SK-N-SH (cell line): ENCODE data around the gene NT5C. TPM values are rescaled to one million over a fixed set of nuclear protein-coding genes. Genes with fewer than 3 reads are reported as not detected.

Experiments
- CTCF ChIA-PET: fragments of 300-600, 350-600 bp; formaldehyde crosslinking; extraction: SDS; loops from one replicate; lab custom pipeline; 2021; lab: Yijun Ruan, JAX
- POLR2A ChIA-PET: fragments of 350-600 bp; sonication (Branson Sonifier 250); formaldehyde crosslinking; extraction: SDS; loops from one replicate; lab custom pipeline; 2020; ENCODE audit warnings: antibody characterized with exemption, inconsistent platforms; lab: Yijun Ruan, JAX
- DNase-seq: peaks from one replicate; pipeline ENCODE4 v3.0.0; 2012
- H2AFZ ChIP-seq: fragments of 200-600 bp; sonication (generic); 2 replicates; pipeline ENCODE4 v1.8.1; 2016; ENCODE audit warnings: antibody characterized with exemption, mild to moderate bottlenecking, low read depth
- H3F3A ChIP-seq: fragments of 200-600 bp; sonication (generic); replicated peaks from 2 replicates; pipeline ENCODE3; 2016; ENCODE audit warnings: antibody characterized with exemption, mild to moderate bottlenecking; ENCODE audit not compliant: insufficient read depth
- H3K27ac ChIP-seq, 2 experiments: fragments of 200-500 bp in 1 of 2; fragments of 200-600 bp in 1 of 2; sonication (Bioruptor generic) in 1 of 2; sonication (generic), shearing (Covaris generic) in 1 of 2; 2 replicates each; pipeline versions ENCODE4 v1.5.1 to v1.6.1; 2014 to 2016; ENCODE audit warnings: low read depth in 2 of 2, inconsistent platforms in 1 of 2, low read length in 1 of 2, mild to moderate bottlenecking in 1 of 2, mixed read lengths in 1 of 2
- H3K27me3 ChIP-seq: fragments of 200-600 bp; sonication (generic), shearing (Covaris generic); 2 replicates; pipeline ENCODE4 v1.6.1; 2016; ENCODE audit warnings: mixed run types; ENCODE audit not compliant: insufficient read depth
- H3K36me3 ChIP-seq, 2 experiments: fragments of 200-500 bp in 1 of 2; fragments of 200-600 bp in 1 of 2; sonication (Bioruptor generic) in 1 of 2; sonication (generic) in 1 of 2; replicated peaks in 1 of 2; 2 replicates each; pipeline versions ENCODE3 to v1.5.1; 2014 to 2016; ENCODE audit warnings: low read length in 1 of 2, mild to moderate bottlenecking in 1 of 2; ENCODE audit not compliant: insufficient read depth in 2 of 2, control insufficient read depth in 1 of 2
- H3K4me1 ChIP-seq, 2 experiments: fragments of 200-500 bp in 1 of 2; fragments of 200-600 bp in 1 of 2; sonication (Bioruptor generic) in 1 of 2; sonication (generic), shearing (Covaris generic) in 1 of 2; 2 replicates each; pipeline versions ENCODE4 v1.5.1 to v1.6.1; 2014 to 2016; ENCODE audit warnings: low read depth in 1 of 2, low read length in 1 of 2, mixed run types in 1 of 2; ENCODE audit not compliant: insufficient read depth in 2 of 2, control insufficient read depth in 1 of 2
- H3K4me2 ChIP-seq: fragments of 200-600 bp; sonication (generic), shearing (Covaris generic); 2 replicates; pipeline ENCODE4 v1.6.1; 2017; ENCODE audit warnings: mixed run types
- H3K4me3 ChIP-seq, 2 experiments: fragments of 200-500 bp in 1 of 2; fragments of 200-600 bp in 1 of 2; sonication (Bioruptor generic) in 1 of 2; sonication (generic), shearing (Covaris generic) in 1 of 2; 2 replicates each; pipeline versions ENCODE4 v1.5.1 to v1.8.1; 2014 to 2016; ENCODE audit warnings: low read depth in 2 of 2, inconsistent platforms in 1 of 2, low read length in 1 of 2, mild to moderate bottlenecking in 1 of 2, mixed read lengths in 1 of 2, moderate library complexity in 1 of 2
- H3K79me2 ChIP-seq: fragments of 200-600 bp; sonication (generic); 2 replicates; pipeline ENCODE4 v1.8.1; 2017; ENCODE audit warnings: mild to moderate bottlenecking; ENCODE audit not compliant: insufficient read depth
- H3K9ac ChIP-seq: fragments of 200-600 bp; sonication (generic); 2 replicates; pipeline ENCODE4 v1.6.1; 2017; ENCODE audit warnings: mixed run types
- H3K9me2 ChIP-seq: fragments of 200-600 bp; sonication (generic); 2 replicates; pipeline ENCODE4 v1.6.1; 2017; ENCODE audit warnings: mixed run types
- H3K9me3 ChIP-seq: fragments of 200-600 bp; sonication (generic); 2 replicates; pipeline ENCODE4 v1.6.1; 2017; ENCODE audit warnings: mixed run types, mild to moderate bottlenecking, moderate library complexity
- H4K20me1 ChIP-seq: fragments of 200-600 bp; sonication (generic); 2 replicates; pipeline ENCODE4 v1.6.1; 2017; ENCODE audit warnings: mild to moderate bottlenecking, mixed run types; ENCODE audit not compliant: insufficient read depth
- ELF1 ChIP-seq: IDR thresholded peaks from 2 replicates; pipeline ENCODE4 v1.4.0; 2012
- EP300 ChIP-seq, 2 experiments: IDR thresholded peaks; 2 replicates each; pipeline versions ENCODE4 v1.4.0 to v1.6.1; 2012; ENCODE audit warnings: borderline replicate concordance in 1 of 2, low read depth in 1 of 2, low read length in 1 of 2
- EZH2phosphoT487 ChIP-seq: fragments of 200-600 bp; sonication (generic); IDR thresholded peaks from 2 replicates; pipeline ENCODE4 v1.6.1; 2017; ENCODE audit warnings: low read depth, mixed run types, mild to moderate bottlenecking, antibody characterized with exemption, moderate library complexity, borderline replicate concordance
- GATA2 ChIP-seq: sonication (generic); formaldehyde crosslinking; IDR thresholded peaks from 2 replicates; pipeline ENCODE4 v1.5.0; 2020; ENCODE audit warnings: mild to moderate bottlenecking, missing genetic modification reagents
- MXI1 ChIP-seq: IDR thresholded peaks from 2 replicates; pipeline ENCODE4 v1.6.1; 2012; ENCODE audit warnings: mild to moderate bottlenecking, low read depth, low read length, improper control_type of control experiment
- NRF1 ChIP-seq: IDR thresholded peaks from 2 replicates; pipeline ENCODE4 v1.6.1; 2012; ENCODE audit warnings: low read depth, mild to moderate bottlenecking, low read length
- PBX3 ChIP-seq: IDR thresholded peaks from 2 replicates; pipeline ENCODE4; 2012
- RCOR1 ChIP-seq: fragments of 150-350 bp; IDR thresholded peaks from 2 replicates; pipeline ENCODE4 v1.6.1; 2017; ENCODE audit warnings: antibody characterized with exemption, low read length
- RFX5 ChIP-seq: IDR thresholded peaks from 2 replicates; pipeline ENCODE4 v1.6.1; 2012; ENCODE audit warnings: mild to moderate bottlenecking, improper control_type of control experiment, low read length
- RXRA ChIP-seq: IDR thresholded peaks from 2 replicates; pipeline ENCODE4 v1.4.0; 2012; ENCODE audit warnings: low read depth, mild to moderate bottlenecking, borderline replicate concordance
- SIN3A ChIP-seq: IDR thresholded peaks from 2 replicates; pipeline ENCODE4 v1.6.1; 2012; ENCODE audit warnings: low read depth, mild to moderate bottlenecking, low read length, moderate library complexity, borderline replicate concordance
- SMC3 ChIP-seq: IDR thresholded peaks from 2 replicates; pipeline ENCODE4 v1.6.1; 2012; ENCODE audit warnings: low read depth, low read length, improper control_type of control experiment
- TCF12 ChIP-seq: IDR thresholded peaks from 2 replicates; pipeline ENCODE4 v1.4.0; 2012
- ZBTB33 ChIP-seq: IDR thresholded peaks from 2 replicates; pipeline ENCODE4 v1.4.0; 2012; ENCODE audit warnings: low read depth, borderline replicate concordance
- WGBS: methylation state at CpG from one replicate; pipeline ENCODE4 v1.1.6; 2017; ENCODE audit warnings: low lambda C conversion rate; 5-methylcytosine and 5-hydroxymethylcytosine counted together
- polyA plus RNA-seq, 3 experiments: library from polyadenylated mRNA; depleted of rRNA; stranded (reverse); fragments of >200 nt; gene quantifications; 2 replicates each; pipeline ENCODE4 v1.2.3, GENCODE V29; 2012

Gene NT5C
- polyA plus RNA-seq, 1 of the 3 experiments (the other 2 are of a cell fraction): 111 TPM

- no peak for DNase-seq
- Histone ChIP-seq H3K4me1 (peaks cover 0 to 10% of the 10 kb centered on the region in 2 experiments; a peak in 1 of 4 replicates), H3K36me3 (no peaks in the 10 kb centered on the region), H4K20me1 (no peaks in the 10 kb centered on the region), H3K9me3 (no peaks in the 10 kb centered on the region), H2AFZ (no peak overlapping the region), H3K9ac (no peak overlapping the region), H3K27me3 (no peaks in the 10 kb centered on the region), H3F3A (no peaks in the 10 kb centered on the region), H3K9me2 (no peaks in the 10 kb centered on the region), H3K4me2 (no peak overlapping the region), H3K79me2 (no peaks in the 10 kb centered on the region), H3K27ac (no peak overlapping the region), H3K4me3 (no peak overlapping the region)
- TF ChIP-seq RFX5 (no peak), TCF12 (no peak)
- 75% methylated on average over 12 of the region's 12 CpGs for WGBS
- ChIA-PET POLR2A (no interaction called here), CTCF (interaction anchor here (0.6 to 4.5 kb wide), 6 partner anchors 8 to 229 kb away, joined by 3 to 68 read pairs (median 4); partner anchors contain the start of genes ARMC7 and FDXR)
Observed at GRCh38 chr17:75102385-75102821, 29.1 kb downstream of the NT5C start.

GRCh38 chr17:75099881-75100595, 31.5 kb downstream of the NT5C start:
- TF ChIP-seq SMC3 (no peak), ZBTB33 (no peak), EZH2phosphoT487 (no peak), RFX5 (no peak), SIN3A (no peak), RCOR1 (no peak), ELF1 (no peak), MXI1 (no peak), RXRA (no peak), PBX3 (no peak), GATA2 (CRISPR knock-in tag) (no peak), EP300 (IDR thresholded peaks at IDR 0.05; ENCODE audit: borderline replicate concordance in 1 of 2, low read depth in 1 of 2, low read length in 1 of 2) (no peak), NRF1 (no peak)
- Histone ChIP-seq H3F3A (no peaks in the 10 kb centered on the region), H3K27me3 (no peaks in the 10 kb centered on the region), H3K9me2 (no peaks in the 10 kb centered on the region), H3K9me3 (no peaks in the 10 kb centered on the region), H3K4me3 (no peak overlapping the region), H4K20me1 (no peaks in the 10 kb centered on the region), H3K4me1 (no peaks in the 10 kb centered on the region; a peak in 1 of 4 replicates), H3K79me2 (no peaks in the 10 kb centered on the region), H3K36me3 (no peaks in the 10 kb centered on the region), H3K27ac (no peak overlapping the region), H3K9ac (no peak overlapping the region), H3K4me2 (no peak overlapping the region), H2AFZ (no peak overlapping the region)
- WGBS: 88% methylated on average over 22 of the region's 31 CpGs
- ChIA-PET CTCF (interaction anchor here (1.0 to 1.3 kb wide), 2 partner anchors 11 to 12 kb away, joined by 3 to 4 read pairs; partner anchors contain the start of gene SLC16A5), POLR2A (no interaction called here)
- DNase-seq: no peak
